ENCODE measurements around the gene LCOR. TPM values are rescaled to one million over a fixed set of nuclear protein-coding genes. Genes with fewer than 3 reads are reported as not detected.
"Not testable (repeated sequence)": the region's sequence is repeated elsewhere in the genome, so short reads cannot be mapped to it uniquely, and the experiment has no call there.

The LCOR gene
- total RNA-seq, 2 experiments from 2014 or later = 15.0 to 18.2 TPM

GRCh38 chr10:96843823-96844222 is 11.7 kb downstream of the LCOR start:
- intact Hi-C loops (cut with micrococcal nuclease) = no loop called here
- CTCF ChIA-PET = interaction anchor here (0.6 to 1.4 kb wide), 2 partner anchors 43 to 202 kb away, joined by 3 read pairs; no protein-coding TSS in a partner anchor
- Mint-ChIP-seq H3K27me3 (no peaks in the 10 kb centered on the region), H3K4me3 (no peak overlapping the region), H3K36me3 (no peaks in the 10 kb centered on the region), H3K27ac (no peak overlapping the region), H3K9me3 (no peaks in the 10 kb centered on the region), H3K4me1 (ENCODE audit: low read depth) (peaks cover 42% of the 10 kb centered on the region)
- DNase-seq = no peak
- POLR2A ChIA-PET = interaction anchor here (1.1 kb wide), 1 partner anchor 13 kb away, joined by 4 read pairs; no protein-coding TSS in a partner anchor

GRCh38 chr10:96846395-96846794 is 14.3 kb downstream of the LCOR start:
- no peak for DNase-seq
- Mint-ChIP-seq H3K27ac (no peak overlapping the region), H3K4me1 (ENCODE audit: low read depth) (peaks cover 32% of the 10 kb centered on the region), H3K36me3 (no peaks in the 10 kb centered on the region), H3K9me3 (no peaks in the 10 kb centered on the region), H3K4me3 (no peak overlapping the region), H3K27me3 (no peaks in the 10 kb centered on the region)
- ChIA-PET POLR2A (no interaction called here), CTCF (no interaction called here)
- intact Hi-C loops (cut with micrococcal nuclease) = no loop called here

- Mint-ChIP-seq H3K4me1 (ENCODE audit: low read depth) (peaks cover 32% of the 10 kb centered on the region), H3K27ac (no peak overlapping the region), H3K9me3 (no peaks in the 10 kb centered on the region), H3K36me3 (no peaks in the 10 kb centered on the region), H3K4me3 (no peak overlapping the region), H3K27me3 (no peaks in the 10 kb centered on the region)
- DNase-seq = no peak
- POLR2A ChIA-PET = no interaction called here
- CTCF ChIA-PET = no interaction called here
- intact Hi-C loops (cut with micrococcal nuclease) = no loop called here
These were observed 14.8 kb downstream of the LCOR start for GRCh38 chr10:96846926-96847325.

GRCh38 chr10:96847356-96847755 is 15.3 kb downstream of the LCOR start:
- H3K36me3 Mint-ChIP-seq; H3K9me3 Mint-ChIP-seq; intact Hi-C loops (cut with micrococcal nuclease); POLR2A ChIA-PET; H3K4me3 Mint-ChIP-seq; DNase-seq; H3K27me3 Mint-ChIP-seq; H3K27ac Mint-ChIP-seq; CTCF ChIA-PET: not testable (repeated sequence)
- peaks cover 32% of the 10 kb centered on the region for H3K4me1 Mint-ChIP-seq (ENCODE audit: low read depth)

- peaks cover 6% of the 10 kb centered on the region for H3K36me3 Mint-ChIP-seq
- H3K27ac Mint-ChIP-seq = no peak overlapping the region
- no peaks in the 10 kb centered on the region for H3K27me3 Mint-ChIP-seq
- ChIA-PET POLR2A (no interaction called here), CTCF (no interaction called here)
- H3K9me3 Mint-ChIP-seq = no peaks in the 10 kb centered on the region
- intact Hi-C loops (cut with micrococcal nuclease) = no loop called here
- peaks cover 22% of the 10 kb centered on the region for H3K4me1 Mint-ChIP-seq (ENCODE audit: low read depth)
- no peak for DNase-seq
- no peak overlapping the region for H3K4me3 Mint-ChIP-seq
These were observed 18.0 kb downstream of the LCOR start for GRCh38 chr10:96850113-96850512.

- CTCF ChIA-PET = interaction anchor here (0.8 kb wide), 1 partner anchor 175 kb away, joined by 4 read pairs; no protein-coding TSS in a partner anchor
- Mint-ChIP-seq H3K4me3 (no peak overlapping the region), H3K4me1 (ENCODE audit: low read depth) (peaks cover 22% of the 10 kb centered on the region), H3K9me3 (no peaks in the 10 kb centered on the region), H3K36me3 (peaks cover 6% of the 10 kb centered on the region), H3K27ac (no peak overlapping the region), H3K27me3 (no peaks in the 10 kb centered on the region)
- POLR2A ChIA-PET = no interaction called here
- DNase-seq = no peak
- intact Hi-C loops (cut with micrococcal nuclease) = no loop called here
These were observed 18.7 kb downstream of the LCOR start for GRCh38 chr10:96850825-96851224.

- Mint-ChIP-seq H3K27ac (no peak overlapping the region), H3K4me1 (ENCODE audit: low read depth) (peaks cover 24% of the 10 kb centered on the region), H3K27me3 (no peaks in the 10 kb centered on the region), H3K9me3 (no peaks in the 10 kb centered on the region), H3K36me3 (peaks cover 6% of the 10 kb centered on the region), H3K4me3 (no peak overlapping the region)
- DNase-seq = no peak
- POLR2A ChIA-PET = no interaction called here
- CTCF ChIA-PET = interaction anchor here (0.8 kb wide), 1 partner anchor 174 kb away, joined by 4 read pairs; no protein-coding TSS in a partner anchor
- intact Hi-C loops (cut with micrococcal nuclease) = no loop called here
These were observed 19.2 kb downstream of the LCOR start for GRCh38 chr10:96851281-96851680.

- no peak overlapping the region for H3K4me3 Mint-ChIP-seq
- H3K27ac Mint-ChIP-seq = no peak overlapping the region
- DNase-seq = no peak
- peaks cover 39% of the 10 kb centered on the region for H3K4me1 Mint-ChIP-seq (ENCODE audit: low read depth)
- H3K27me3 Mint-ChIP-seq = no peaks in the 10 kb centered on the region
- ChIA-PET CTCF (interaction anchor here (0.6 kb wide), 1 partner anchor 167 kb away, joined by 3 read pairs; no protein-coding TSS in a partner anchor), POLR2A (interaction anchor here (1.0 kb wide), 1 partner anchor 13 kb away, joined by 4 read pairs; no protein-coding TSS in a partner anchor)
- H3K36me3 Mint-ChIP-seq = peaks cover 21% of the 10 kb centered on the region
- intact Hi-C loops (cut with micrococcal nuclease) = no loop called here
- H3K9me3 Mint-ChIP-seq = no peaks in the 10 kb centered on the region
These were observed 24.2 kb downstream of the LCOR start for GRCh38 chr10:96856317-96856716.

GRCh38 chr10:96857301-96858012 is 25.4 kb downstream of the LCOR start:
- Mint-ChIP-seq H3K36me3 (peaks cover 25% of the 10 kb centered on the region), H3K9me3 (no peaks in the 10 kb centered on the region), H3K27me3 (no peaks in the 10 kb centered on the region), H3K27ac (no peak overlapping the region), H3K4me1 (ENCODE audit: low read depth) (peaks cover 41% of the 10 kb centered on the region), H3K4me3 (no peak overlapping the region)
- intact Hi-C loops (cut with micrococcal nuclease) = no loop called here
- POLR2A ChIA-PET = interaction anchor here (1.0 kb wide), 1 partner anchor 14 kb away, joined by 4 read pairs; no protein-coding TSS in a partner anchor
- no peak for DNase-seq
- CTCF ChIA-PET = interaction anchor here (0.6 kb wide), 1 partner anchor 166 kb away, joined by 3 read pairs; no protein-coding TSS in a partner anchor

- DNase-seq = no peak
- no peak overlapping the region for H3K4me3 Mint-ChIP-seq
- no peaks in the 10 kb centered on the region for H3K9me3 Mint-ChIP-seq
- peaks cover 40% of the 10 kb centered on the region for H3K4me1 Mint-ChIP-seq (ENCODE audit: low read depth)
- CTCF ChIA-PET = no interaction called here
- intact Hi-C loops (cut with micrococcal nuclease) = no loop called here
- H3K36me3 Mint-ChIP-seq = peaks cover 25% of the 10 kb centered on the region
- peak overlapping the region; percentile 10 for H3K27ac Mint-ChIP-seq
- POLR2A ChIA-PET = no interaction called here
- H3K27me3 Mint-ChIP-seq = no peaks in the 10 kb centered on the region
These were observed 26.1 kb downstream of the LCOR start for GRCh38 chr10:96858038-96858705.

GRCh38 chr10:96858706-96859050 is 26.6 kb downstream of the LCOR start:
- intact Hi-C loops (cut with micrococcal nuclease) = no loop called here
- Mint-ChIP-seq H3K4me3 (no peak overlapping the region), H3K36me3 (peaks cover 22% of the 10 kb centered on the region), H3K4me1 (ENCODE audit: low read depth) (peaks cover 42% of the 10 kb centered on the region), H3K27me3 (no peaks in the 10 kb centered on the region), H3K27ac (peak overlapping the region; percentile 10), H3K9me3 (no peaks in the 10 kb centered on the region)
- DNase-seq = no peak
- ChIA-PET CTCF (no interaction called here), POLR2A (no interaction called here)

GRCh38 chr10:96860631-96861277 is 28.7 kb downstream of the LCOR start:
- DNase-seq = no peak
- intact Hi-C loops (cut with micrococcal nuclease) = no loop called here
- Mint-ChIP-seq H3K4me1 (ENCODE audit: low read depth) (peaks cover 52% of the 10 kb centered on the region), H3K9me3 (no peaks in the 10 kb centered on the region), H3K36me3 (peaks cover 21% of the 10 kb centered on the region), H3K27me3 (no peaks in the 10 kb centered on the region), H3K4me3 (no peak overlapping the region), H3K27ac (no peak overlapping the region)
- ChIA-PET CTCF (interaction anchor here (0.6 to 1.5 kb wide), 2 partner anchors 28 to 88 kb away, joined by 3 read pairs; no protein-coding TSS in a partner anchor), POLR2A (no interaction called here)
